ENCODE data around the gene SLC1A2. TPM values are rescaled to one million over a fixed set of nuclear protein-coding genes. Genes with fewer than 3 reads are reported as not detected.

The SLC1A2 gene
- total RNA-seq, 1 experiment from 2014 or later: 0.50 TPM

DNA sequence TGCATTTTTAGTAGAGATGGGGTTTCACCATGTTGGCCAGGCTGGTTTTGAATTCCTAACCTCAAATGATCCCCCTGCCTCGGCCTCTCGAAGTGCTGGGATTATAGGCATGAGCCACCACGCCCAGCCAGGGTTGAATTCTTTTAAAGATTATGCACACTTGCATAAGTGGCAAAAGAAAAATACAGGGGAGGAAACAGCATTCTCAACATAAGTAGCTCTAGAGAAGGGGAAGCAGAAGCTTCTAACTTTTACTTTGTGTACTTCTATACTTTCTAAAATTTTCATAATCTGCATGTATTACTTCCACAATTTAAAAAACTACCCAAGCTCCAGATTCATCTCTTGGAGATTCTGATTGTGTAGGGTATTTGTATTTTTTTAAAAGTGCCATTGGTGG, 108.0 kb downstream of the SLC1A2 start:
- peaks cover 7% of the 10 kb centered on the region; the same call in 1 of the 2 replicates for H3K27me3 Mint-ChIP-seq (ENCODE audit: low read depth)
- Histone ChIP-seq H3K9me3 (ENCODE audit: control insufficient read depth, low read depth, low read length) (no peaks in the 10 kb centered on the region), H4K91ac (ENCODE audit: insufficient read length, low read depth, low read length) (no peak overlapping the region), H3K4me2 (ENCODE audit: insufficient read depth, insufficient read length, low read length) (no peak overlapping the region), H3K4me1 (ENCODE audit: insufficient read depth, low read length) (no peaks in the 10 kb centered on the region), H3K27ac (ENCODE audit: insufficient read length, low read depth, low read length) (no peak overlapping the region), H3K14ac (ENCODE audit: insufficient read depth, low read length) (no peak overlapping the region), H4K20me1 (ENCODE audit: control insufficient read depth, insufficient read depth, insufficient read length) (no peaks in the 10 kb centered on the region), H2AK5ac (ENCODE audit: insufficient read length, low read length) (no peak overlapping the region), H2BK120ac (ENCODE audit: low read depth, low read length, poor library complexity, severe bottlenecking) (no peak overlapping the region), H3K23me2 (ENCODE audit: insufficient read length, low read depth, low read length, poor library complexity, severe bottlenecking) (no peaks in the 10 kb centered on the region), H3K56ac (ENCODE audit: insufficient read length, low read depth, low read length) (no peak overlapping the region), H4K5ac (ENCODE audit: insufficient read length, low read depth, low read length) (no peak overlapping the region), H3K4ac (ENCODE audit: low read depth, low read length) (no peak overlapping the region), H3K9ac (ENCODE audit: extremely low read depth, insufficient read length, low read length) (no peak overlapping the region), H3K79me2 (ENCODE audit: insufficient read depth, low read length) (no peaks in the 10 kb centered on the region), H3T11ph (ENCODE audit: low read length) (no peak overlapping the region), H2BK15ac (ENCODE audit: low read depth, low read length) (no peak overlapping the region), H2BK20ac (ENCODE audit: low read depth, low read length, poor library complexity, severe bottlenecking) (no peak overlapping the region), H3K79me1 (ENCODE audit: insufficient read depth, low read depth, low read length, poor library complexity, severe bottlenecking) (no peaks in the 10 kb centered on the region), H2BK5ac (ENCODE audit: insufficient read length, low read length) (no peak overlapping the region), H2AFZ (ENCODE audit: low read length) (no peak overlapping the region), H3K18ac (ENCODE audit: insufficient read length, low read depth, low read length) (no peak overlapping the region), H4K8ac (replicated peaks; ENCODE audit: insufficient read length, low read depth, low read length) (no peak overlapping the region), H3K23ac (ENCODE audit: insufficient read length, low read depth, low read length) (no peak overlapping the region), H3K27me3 (ENCODE audit: insufficient read depth, low read length) (no peaks in the 10 kb centered on the region), H2BK12ac (ENCODE audit: insufficient read length, low read depth, low read length) (no peak overlapping the region)
- H3K9me3 Mint-ChIP-seq: no peaks in the 10 kb centered on the region
- TF ChIP-seq, protein P1, sequence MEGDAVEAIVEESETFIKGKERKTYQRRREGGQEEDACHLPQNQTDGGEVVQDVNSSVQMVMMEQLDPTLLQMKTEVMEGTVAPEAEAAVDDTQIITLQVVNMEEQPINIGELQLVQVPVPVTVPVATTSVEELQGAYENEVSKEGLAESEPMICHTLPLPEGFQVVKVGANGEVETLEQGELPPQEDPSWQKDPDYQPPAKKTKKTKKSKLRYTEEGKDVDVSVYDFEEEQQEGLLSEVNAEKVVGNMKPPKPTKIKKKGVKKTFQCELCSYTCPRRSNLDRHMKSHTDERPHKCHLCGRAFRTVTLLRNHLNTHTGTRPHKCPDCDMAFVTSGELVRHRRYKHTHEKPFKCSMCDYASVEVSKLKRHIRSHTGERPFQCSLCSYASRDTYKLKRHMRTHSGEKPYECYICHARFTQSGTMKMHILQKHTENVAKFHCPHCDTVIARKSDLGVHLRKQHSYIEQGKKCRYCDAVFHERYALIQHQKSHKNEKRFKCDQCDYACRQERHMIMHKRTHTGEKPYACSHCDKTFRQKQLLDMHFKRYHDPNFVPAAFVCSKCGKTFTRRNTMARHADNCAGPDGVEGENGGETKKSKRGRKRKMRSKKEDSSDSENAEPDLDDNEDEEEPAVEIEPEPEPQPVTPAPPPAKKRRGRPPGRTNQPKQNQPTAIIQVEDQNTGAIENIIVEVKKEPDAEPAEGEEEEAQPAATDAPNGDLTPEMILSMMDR (conservative IDR thresholded peaks at IDR 0.05): no peak
- no CpG with 5 or more reads among the region's 3 CpGs for WGBS (ENCODE audit: extremely low coverage, insufficient read length, low lambda C conversion rate)
- H3K4me3 Mint-ChIP-seq: no peak overlapping the region
- no peaks in the 10 kb centered on the region for H3K36me3 Mint-ChIP-seq (ENCODE audit: insufficient read depth in 1 of 3, low read depth in 3 of 3)
- H3K4me1 Mint-ChIP-seq: no peaks in the 10 kb centered on the region
- DNase-seq: no peak
- H3K27ac Mint-ChIP-seq: no peak overlapping the region

Measured in H9 (cell line).